T-cell (primary cell): ENCODE measurements around the gene UPF3A. TPM values are rescaled to one million over a fixed set of nuclear protein-coding genes. Genes with fewer than 3 reads are reported as not detected.
"Not testable (repeated sequence)": the region's sequence is repeated elsewhere in the genome, so short reads cannot be mapped to it uniquely, and the experiment has no call there.

Source experiments
- ATAC-seq, 4 experiments: fragments of 200-7000 bp in 3 of 4; fragments of 150-1000 bp in 1 of 4; cut with Tn5 transposase; replicated peaks in 1 of 4; 1 replicate in 3 of 4; 2 replicates in 1 of 4; pipeline ENCODE4 v1.10.0; 2021; ENCODE audit warnings: moderate library complexity in 3 of 4, mild to moderate bottlenecking in 2 of 4, moderate number of reproducible peaks in 1 of 4
- CTCF ChIA-PET, 2 donors: fragments of 300-600 bp; sonication (Branson Sonifier 250); formaldehyde crosslinking; loops; one replicate each; lab custom pipeline; 2022; ENCODE audit warnings: antibody characterized with exemption in 2 of 2; lab: Charles Lee
- POLR2A ChIA-PET, 2 donors: fragments of 300-600 bp; sonication (Branson Sonifier 250); formaldehyde crosslinking; loops; one replicate each; lab custom pipeline; 2022; ENCODE audit warnings: antibody characterized with exemption in 2 of 2; lab: Charles Lee
- DNase-seq, 35 experiments: peaks; one replicate each; pipeline versions ENCODE4 v3.0.0 to v3.0.0-alpha.2; 2013 to 2023
- H3K27ac ChIP-seq: one replicate; pipeline ENCODE4 v1.5.1; 2013; ENCODE audit warnings: low read length
- H3K27me3 ChIP-seq, 2 experiments: replicated peaks in 1 of 2; 1 replicate in 1 of 2; 2 replicates in 1 of 2; pipeline versions ENCODE4 v1.6.1 to v1.7.0; 2013; ENCODE audit warnings: low read length in 1 of 2, mixed read lengths in 1 of 2; ENCODE audit not compliant: control insufficient read depth in 2 of 2, insufficient read depth in 2 of 2; ENCODE audit errors: extremely low read depth in 1 of 2
- H3K36me3 ChIP-seq, 2 donors: 1 replicate in 1 of 2; 2 replicates in 1 of 2; pipeline versions ENCODE4 v1.6.1 to v1.7.0; 2013; ENCODE audit warnings: low read length in 1 of 2; ENCODE audit not compliant: control insufficient read depth in 2 of 2, insufficient read depth in 1 of 2; ENCODE audit errors: extremely low read depth in 1 of 2
- H3K4me1 ChIP-seq, 2 experiments: 1 replicate in 1 of 2; 2 replicates in 1 of 2; pipeline versions ENCODE4 v1.6.1 to v1.7.0; 2013; ENCODE audit warnings: low read length in 2 of 2, mixed read lengths in 1 of 2; ENCODE audit not compliant: insufficient read depth in 2 of 2, control insufficient read depth in 1 of 2; ENCODE audit errors: extremely low read depth in 1 of 2
- H3K4me3 ChIP-seq, 2 donors: 1 replicate in 1 of 2; 2 replicates in 1 of 2; pipeline versions ENCODE4 v1.5.1 to v1.7.0; 2013; ENCODE audit warnings: mild to moderate bottlenecking in 2 of 2, low read length in 1 of 2, moderate library complexity in 1 of 2; ENCODE audit not compliant: control insufficient read depth in 1 of 2; ENCODE audit errors: extremely low read depth in 1 of 2
- H3K9me3 ChIP-seq: 2 replicates; pipeline ENCODE4 v1.7.0; 2013
- H3K27ac Mint-ChIP-seq, 2 donors: one replicate each; pipeline ENCODE4 v1.8.0; 2020 to 2021; ENCODE audit warnings: mild to moderate bottlenecking in 2 of 2, mixed read lengths in 2 of 2
- H3K27me3 Mint-ChIP-seq, 2 donors: one replicate each; pipeline ENCODE4 v1.8.0; 2021 to 2022; ENCODE audit warnings: mixed read lengths in 2 of 2
- H3K36me3 Mint-ChIP-seq: one replicate; pipeline ENCODE4 v1.8.0; 2021; ENCODE audit warnings: mixed read lengths
- H3K4me1 Mint-ChIP-seq, 3 donors: one replicate each; pipeline ENCODE4 v1.8.0; 2020 to 2022; ENCODE audit warnings: mixed read lengths in 3 of 3, mild to moderate bottlenecking in 1 of 3
- H3K4me3 Mint-ChIP-seq, 3 donors: one replicate each; pipeline ENCODE4 v1.8.0; 2020 to 2022; ENCODE audit warnings: mild to moderate bottlenecking in 3 of 3, mixed read lengths in 3 of 3, moderate library complexity in 3 of 3
- H3K9me3 Mint-ChIP-seq, 3 donors: one replicate each; pipeline ENCODE4 v1.8.0; 2020 to 2022; ENCODE audit warnings: mixed read lengths in 3 of 3
- WGBS: methylation state at CpG from one replicate; pipeline ENCODE4 v1.1.5; 2013; ENCODE audit warnings: missing lambda C conversion rate; ENCODE audit not compliant: insufficient coverage; 5-methylcytosine and 5-hydroxymethylcytosine counted together
- total RNA-seq, 35 experiments: library from RNA in 6 of 35; stranded (reverse) in 6 of 35; fragments of 120-200 nt in 1 of 35; gene quantifications; one replicate each; pipeline versions ENCODE4 v1.2.1 to v1.2.4 and lab custom pipeline; 2013 to 2026

The UPF3A gene
- total RNA-seq, 5 donors from 2014 or later (not counting 1 experiment from before 2014, with no cell fraction given), result 40.5 to 105 (median 68.0) TPM

DNA sequence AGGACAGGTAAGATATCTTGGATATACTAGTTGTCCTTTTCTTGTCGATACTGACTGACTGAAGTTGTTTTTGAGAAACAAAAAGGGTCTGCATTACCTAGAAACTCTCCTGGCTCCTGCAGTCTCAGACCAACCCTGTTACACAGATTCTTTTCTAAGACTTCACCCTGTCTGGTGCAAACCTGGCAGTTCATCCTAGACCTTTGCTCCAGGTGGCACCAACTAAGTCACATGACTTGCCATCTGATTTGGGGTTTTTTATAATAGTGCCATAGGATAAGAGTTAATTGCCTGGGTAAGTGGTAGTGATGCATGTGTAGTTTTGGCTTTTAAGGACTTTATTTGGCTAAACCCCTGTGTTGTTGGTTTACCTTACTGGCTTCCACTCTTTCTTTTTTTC, 47.2 kb downstream of the UPF3A start:
- Histone ChIP-seq H3K4me1 (no peaks in the 10 kb centered on the region), H3K4me3 (no peak overlapping the region), H3K27me3 (no peaks in the 10 kb centered on the region), H3K9me3 (no peaks in the 10 kb centered on the region), H3K36me3 (peaks cover 8 to 31% of the 10 kb centered on the region in 2 donors), H3K27ac (no peak overlapping the region)
- no peak for ATAC-seq
- DNase-seq, result no peak
- H3K27ac Mint-ChIP-seq, result no peak overlapping the region
- peaks cover 33% of the 10 kb centered on the region for H3K36me3 Mint-ChIP-seq
- H3K27me3 Mint-ChIP-seq, result no peaks in the 10 kb centered on the region
- no peak overlapping the region for H3K4me3 Mint-ChIP-seq
- CTCF ChIA-PET, result no interaction called here
- H3K4me1 Mint-ChIP-seq, result peaks cover 20 to 29% (median 22%) of the 10 kb centered on the region in 3 donors
- POLR2A ChIA-PET, result no interaction called here
- no CpG with 5 or more reads among the region's 1 CpG for WGBS
- no peaks in the 10 kb centered on the region for H3K9me3 Mint-ChIP-seq

DNA sequence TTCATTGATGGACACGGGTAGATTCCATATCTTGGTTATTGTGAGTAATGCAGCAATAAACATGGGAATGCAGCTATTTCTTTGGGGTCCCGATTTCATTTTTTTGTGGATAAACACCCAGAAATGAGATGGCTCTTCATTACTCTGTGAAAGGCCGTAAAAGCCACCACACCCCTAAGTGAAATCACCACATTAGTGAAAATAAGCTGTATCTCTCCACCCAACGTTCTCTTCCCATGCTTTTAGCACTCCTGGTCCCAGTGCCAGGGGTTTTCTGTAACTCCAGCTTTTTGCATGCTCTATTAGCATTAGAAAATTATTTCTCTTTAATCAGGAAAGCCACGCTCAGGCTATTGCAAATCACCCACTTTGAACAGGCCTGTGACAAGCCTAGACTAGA, 48.7 kb downstream of the UPF3A start:
- Mint-ChIP-seq H3K27me3 (no peaks in the 10 kb centered on the region), H3K4me1 (peaks cover 30 to 43% (median 37%) of the 10 kb centered on the region in 3 donors), H3K9me3 (no peaks in the 10 kb centered on the region), H3K36me3 (peaks cover 19% of the 10 kb centered on the region), H3K4me3 (no peak overlapping the region), H3K27ac (no peak overlapping the region)
- Histone ChIP-seq H3K27ac (no peak overlapping the region), H3K4me1 (peaks cover 0 to 8% of the 10 kb centered on the region in 2 experiments), H3K36me3 (peaks cover 8 to 16% of the 10 kb centered on the region in 2 donors), H3K4me3 (no peak overlapping the region), H3K9me3 (no peaks in the 10 kb centered on the region), H3K27me3 (no peaks in the 10 kb centered on the region)
- no peak for ATAC-seq
- 100% methylated on average over 2 of the region's 5 CpGs for WGBS
- ChIA-PET CTCF (no interaction called here), POLR2A (no interaction called here)
- DNase-seq, result no peak

DNA sequence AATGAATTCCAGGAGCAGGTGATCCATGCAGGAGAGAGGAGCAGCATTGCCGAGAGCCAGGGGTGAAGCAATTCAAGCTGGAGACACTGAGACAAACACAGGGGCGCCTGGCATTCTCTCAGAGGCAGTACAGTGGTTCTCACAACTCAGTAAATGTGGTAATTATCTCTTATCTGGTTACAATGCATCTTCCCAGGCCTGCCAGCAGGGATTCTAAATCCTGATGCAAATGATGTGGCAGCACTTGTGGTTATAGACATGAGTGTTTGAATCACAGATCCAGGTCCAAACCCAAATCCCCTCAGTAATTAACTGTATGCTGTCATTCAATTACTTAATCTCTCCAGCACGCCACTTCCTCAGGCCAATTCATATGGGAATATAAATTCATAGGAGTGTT, 52.5 kb downstream of the UPF3A start:
- H3K27me3 Mint-ChIP-seq, ATAC-seq, DNase-seq, H3K4me1 ChIP-seq, H3K36me3 Mint-ChIP-seq, H3K36me3 ChIP-seq, CTCF ChIA-PET, H3K9me3 ChIP-seq, H3K4me3 ChIP-seq, POLR2A ChIA-PET, H3K27ac ChIP-seq, H3K9me3 Mint-ChIP-seq, H3K27me3 ChIP-seq: not testable (repeated sequence)
- 83% methylated on average over 1 of the region's 3 CpGs for WGBS
- H3K4me1 Mint-ChIP-seq, result peaks cover 11 to 26% (median 23%) of the 10 kb centered on the region in 3 donors
- H3K27ac Mint-ChIP-seq, result peak overlapping the region; percentile 66 to 71
- peak overlapping the region; percentile 39 to 68 (median 60) for H3K4me3 Mint-ChIP-seq

DNA sequence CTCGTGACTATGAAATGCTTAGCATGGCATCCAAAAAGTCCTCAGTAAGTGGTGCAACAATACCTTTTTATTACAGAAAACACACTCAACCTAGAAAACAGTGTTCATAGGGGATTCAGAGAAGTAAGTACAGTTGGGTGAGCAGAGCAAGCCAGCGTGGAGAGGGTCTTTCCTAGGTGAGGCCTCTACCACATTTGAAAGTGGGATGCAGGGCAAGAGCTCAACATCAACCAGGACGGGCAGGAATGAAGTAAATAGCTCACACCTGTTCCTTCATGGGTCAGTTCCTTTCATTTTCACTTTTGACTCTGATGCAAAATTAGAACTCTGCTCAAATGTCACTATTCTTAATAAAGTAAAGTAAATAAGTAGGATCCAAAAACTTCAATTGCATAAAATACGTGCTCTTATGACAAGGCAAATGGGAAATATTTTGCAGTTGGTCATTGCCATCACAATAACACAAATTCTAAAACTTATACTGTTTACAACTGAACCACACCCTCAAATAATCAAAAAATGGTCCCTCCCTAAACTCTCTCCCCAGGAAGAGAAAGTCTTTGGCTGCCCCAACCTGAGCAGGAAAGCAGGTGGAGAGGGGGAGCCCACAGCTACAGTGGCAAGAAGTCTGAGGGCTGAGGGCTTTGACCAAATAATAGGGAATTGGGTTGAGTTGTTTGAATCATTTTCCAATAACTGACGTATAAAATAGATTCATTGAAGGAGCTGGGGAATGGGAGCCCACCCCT, 53.1 kb downstream of the UPF3A start:
- Mint-ChIP-seq H3K9me3 (peaks cover 0 to 3% (median 0%) of the 10 kb centered on the region in 3 donors), H3K27me3 (no peaks in the 10 kb centered on the region), H3K4me1 (peaks cover 11 to 26% (median 23%) of the 10 kb centered on the region in 3 donors), H3K27ac (peak overlapping the region; percentile 66 to 71), H3K36me3 (no peaks in the 10 kb centered on the region), H3K4me3 (peak overlapping the region; percentile 39 to 68 (median 60))
- H3K36me3 ChIP-seq, result no peaks in the 10 kb centered on the region
- WGBS, result no CpG with 5 or more reads among the region's 5 CpGs
- peaks cover 0 to 13% of the 10 kb centered on the region in 2 experiments for H3K4me1 ChIP-seq
- peak in 1 of 35 experiments; percentile 6 for DNase-seq
- POLR2A ChIA-PET, result no interaction called here
- H3K27ac ChIP-seq, result no peak overlapping the region
- peak overlapping the region in 1 of 2 donors; percentile 15 for H3K4me3 ChIP-seq
- CTCF ChIA-PET, result interaction anchor here in 1 of 2 donors (1.1 kb wide), 1 partner anchor 16 kb away, joined by 12 read pairs; no protein-coding TSS in a partner anchor
- H3K27me3 ChIP-seq, result no peaks in the 10 kb centered on the region
- no peaks in the 10 kb centered on the region for H3K9me3 ChIP-seq
- ATAC-seq, result no peak

DNA sequence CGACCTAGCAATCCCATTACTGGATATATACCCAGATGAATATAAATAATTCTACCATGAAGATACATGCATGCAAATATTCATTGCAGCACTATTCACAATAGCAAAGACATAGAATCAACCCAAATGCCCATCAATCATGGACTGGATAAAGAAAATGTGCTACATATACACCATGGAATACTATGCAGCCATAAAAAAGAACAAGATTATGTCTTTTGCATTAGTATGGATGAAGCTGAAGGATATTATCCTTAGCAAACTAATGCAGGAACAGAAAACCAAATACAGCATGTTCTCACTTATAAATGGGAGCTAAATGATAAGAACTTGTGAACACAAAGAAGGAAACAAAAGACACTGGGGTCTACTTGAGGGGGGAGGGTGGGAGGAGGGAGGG, 55.1 kb downstream of the UPF3A start:
- H3K4me1 Mint-ChIP-seq, result peaks cover 19 to 38% (median 33%) of the 10 kb centered on the region in 3 donors
- H3K27ac ChIP-seq, H3K4me3 Mint-ChIP-seq, H3K9me3 ChIP-seq, DNase-seq, H3K36me3 Mint-ChIP-seq, H3K27ac Mint-ChIP-seq, H3K27me3 Mint-ChIP-seq, ATAC-seq, H3K36me3 ChIP-seq, H3K9me3 Mint-ChIP-seq, H3K27me3 ChIP-seq, CTCF ChIA-PET, H3K4me3 ChIP-seq, POLR2A ChIA-PET: not testable (repeated sequence)
- WGBS, result no CpG with 5 or more reads among the region's 1 CpG
- H3K4me1 ChIP-seq, result peaks cover 0 to 31% of the 10 kb centered on the region in 2 experiments

DNA sequence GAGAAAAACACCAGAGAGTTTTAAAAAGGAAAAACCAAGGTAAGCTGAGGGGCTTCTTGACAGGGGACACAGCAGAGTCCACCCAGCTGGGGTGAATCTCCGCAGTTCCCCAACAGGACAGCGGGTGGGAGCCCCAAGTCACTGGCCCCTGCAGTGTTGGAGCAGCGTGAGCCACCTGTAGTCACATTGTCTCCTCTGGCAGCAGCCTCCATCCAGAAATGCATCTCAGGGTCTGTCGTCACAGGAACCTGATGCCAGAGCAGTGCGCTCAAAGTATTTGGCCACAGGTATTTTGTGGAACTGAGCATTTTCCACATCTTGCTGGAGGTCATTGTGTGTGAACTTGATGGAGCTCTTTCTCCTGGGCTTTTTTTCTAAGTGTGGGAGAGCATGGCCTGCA, 57.6 kb downstream of the UPF3A start:
- peaks cover 15 to 30% (median 21%) of the 10 kb centered on the region in 3 donors for H3K4me1 Mint-ChIP-seq
- ChIA-PET CTCF (interaction anchor here (0.5 to 0.7 kb wide), 4 partner anchors 58 to 582 kb away, joined by 3 to 14 read pairs (median 4); partner anchors contain the start of gene UPF3A (in 1 of the 2)), POLR2A (interaction anchor here in 1 of 2 donors (0.5 kb wide), 1 partner anchor 68 kb away, joined by 5 read pairs; no protein-coding TSS in a partner anchor)
- H3K4me3 ChIP-seq, result no peak overlapping the region
- no peaks in the 10 kb centered on the region for H3K27me3 ChIP-seq
- ATAC-seq (no peak), DNase-seq (no peak)
- H3K9me3 Mint-ChIP-seq, result peaks cover 0 to 3% (median 0%) of the 10 kb centered on the region in 3 donors
- H3K27me3 Mint-ChIP-seq, result no peaks in the 10 kb centered on the region
- H3K4me3 Mint-ChIP-seq, result no peak overlapping the region
- H3K36me3 Mint-ChIP-seq, result no peaks in the 10 kb centered on the region
- H3K27ac Mint-ChIP-seq, result no peak overlapping the region
- 99% methylated on average over 5 of the region's 5 CpGs for WGBS
- H3K36me3 ChIP-seq, result no peaks in the 10 kb centered on the region
- peaks cover 0 to 31% of the 10 kb centered on the region in 2 experiments for H3K4me1 ChIP-seq
- H3K27ac ChIP-seq, result no peak overlapping the region
- H3K9me3 ChIP-seq, result no peaks in the 10 kb centered on the region
